HG02588 (cell line): ENCODE measurements around the gene ERCC6.

Experiments
- ATAC-seq: cut with Tn5 transposase; IDR thresholded peaks from one replicate; pipeline ENCODE4 v1.9.1; 2021; ENCODE audit warnings: mild to moderate bottlenecking, moderate library complexity; ENCODE audit not compliant: unreplicated experiment

Gene ERCC6

GRCh38 chr10:49538381-49539319 is at the start of gene ERCC6:
ERCC6 (minus strand) TSS chr10:49539121.
- ATAC-seq = peak; percentile 83

- no peak for ATAC-seq
These were observed 49.1 kb upstream of the ERCC6 start for GRCh38 chr10:49587981-49588380.

GRCh38 chr10:49585387-49585786 is 46.5 kb upstream of the ERCC6 start:
- ATAC-seq = no peak

- no peak for ATAC-seq
These were observed 40.7 kb upstream of the ERCC6 start for GRCh38 chr10:49579621-49580020.

GRCh38 chr10:49578392-49578791 is 39.5 kb upstream of the ERCC6 start:
- ATAC-seq = no peak

GRCh38 chr10:49577182-49577925 is 38.4 kb upstream of the ERCC6 start:
- ATAC-seq = no peak

- no peak for ATAC-seq
These were observed 36.7 kb upstream of the ERCC6 start for GRCh38 chr10:49575489-49576072.

GRCh38 chr10:49572594-49573114 is 33.7 kb upstream of the ERCC6 start:
- ATAC-seq = no peak

- ATAC-seq = no peak
These were observed 32.5 kb upstream of the ERCC6 start for GRCh38 chr10:49571388-49571787.

- ATAC-seq = no peak
These were observed 30.2 kb upstream of the ERCC6 start for GRCh38 chr10:49569031-49569631.

- ATAC-seq = peak; percentile 75
These were observed 29.3 kb upstream of the ERCC6 start for GRCh38 chr10:49568235-49568634.

- no peak for ATAC-seq
These were observed 28.9 kb upstream of the ERCC6 start for GRCh38 chr10:49567810-49568209.

GRCh38 chr10:49564461-49565009 is 25.6 kb upstream of the ERCC6 start:
- ATAC-seq = no peak

- ATAC-seq = no peak
These were observed 24.0 kb upstream of the ERCC6 start for GRCh38 chr10:49562893-49563292.

- ATAC-seq = no peak
These were observed 21.6 kb upstream of the ERCC6 start for GRCh38 chr10:49560526-49560925.

GRCh38 chr10:49559476-49559875 is 20.6 kb upstream of the ERCC6 start:
- no peak for ATAC-seq

- no peak for ATAC-seq
These were observed 19.3 kb upstream of the ERCC6 start for GRCh38 chr10:49558190-49558589.

GRCh38 chr10:49557681-49558080 is 18.8 kb upstream of the ERCC6 start:
- no peak for ATAC-seq

- no peak for ATAC-seq
These were observed 17.8 kb upstream of the ERCC6 start for GRCh38 chr10:49556723-49557122.

- no peak for ATAC-seq
These were observed 13.4 kb upstream of the ERCC6 start for GRCh38 chr10:49552277-49552676.

- ATAC-seq = no peak
These were observed 11.6 kb upstream of the ERCC6 start for GRCh38 chr10:49550563-49550962.
